HAP-1 (cell line): Measurements from ENCODE around the gene USE1.

ENCODE experiments used
- DNase-seq, 2 experiments: peaks; one replicate each; pipeline ENCODE4 v3.0.0-alpha.2; 2016 to 2020; ENCODE audit warnings: low spot score in 2 of 2
- H3K27me3 ChIP-seq: fragments of 250-450 bp; sonication (Bioruptor Pico); 2 replicates; pipeline ENCODE4 v1.5.1; 2020; ENCODE audit warnings: low read depth, mild to moderate bottlenecking, moderate library complexity
- H3K36me3 ChIP-seq: fragments of 250-450 bp; sonication (Bioruptor Pico); replicated peaks from 2 replicates; pipeline ENCODE4 v1.5.1; 2020; ENCODE audit warnings: mild to moderate bottlenecking
- H3K4me1 ChIP-seq: fragments of 250-450 bp; sonication (Bioruptor Pico); 2 replicates; pipeline ENCODE4 v1.5.1; 2020; ENCODE audit warnings: mild to moderate bottlenecking
- H3K4me3 ChIP-seq: fragments of 250-450 bp; sonication (Bioruptor Pico); 2 replicates; pipeline ENCODE4 v1.5.1; 2020; ENCODE audit warnings: mild to moderate bottlenecking, moderate library complexity
- H3K9me3 ChIP-seq: fragments of 250-450 bp; sonication (Bioruptor Pico); 2 replicates; pipeline ENCODE4 v1.5.1; 2020; ENCODE audit warnings: mild to moderate bottlenecking, moderate library complexity
- in situ Hi-C: fragments of 300-500 bp; cut with MboI; formaldehyde crosslinking; loops from 3 replicates; pipeline ENCODE4 v1.14.3; 2020; ENCODE audit warnings: low sequenced_read_pairs, inconsistent platforms, mixed read lengths

USE1 gene

GRCh38 chr19:17245535-17245984 lies 30.4 kb downstream of the USE1 start, which contains the start of gene NR2F6:
TSS of gene NR2F6 (minus strand) at chr19:17245919. CDS start at chr19:17245220, 699 bp downstream.
- Histone ChIP-seq H3K27me3 (no peaks in the 10 kb centered on the region), H3K9me3 (no peaks in the 10 kb centered on the region), H3K36me3 (peaks cover 4% of the 10 kb centered on the region), H3K4me1 (peaks cover 29% of the 10 kb centered on the region), H3K4me3 (peak within 1 kb of the TSS; percentile 82)
- peak in 1 of 2 experiments; percentile 9 for DNase-seq
- in situ Hi-C loops = no loop called here

GRCh38 chr19:17246681-17247425 lies 31.7 kb downstream of the USE1 start:
- DNase-seq = peak in 1 of 2 experiments; percentile 15
- Histone ChIP-seq H3K4me1 (peaks cover 29% of the 10 kb centered on the region), H3K9me3 (no peaks in the 10 kb centered on the region), H3K36me3 (no peaks in the 10 kb centered on the region; the same call in 1 of the 2 replicates), H3K27me3 (no peaks in the 10 kb centered on the region), H3K4me3 (peak overlapping the region; percentile 30)
- in situ Hi-C loops = no loop called here

GRCh38 chr19:17248011-17248776 lies 33.0 kb downstream of the USE1 start:
- no peak overlapping the region for H3K4me3 ChIP-seq
- in situ Hi-C loops = no loop called here
- DNase-seq = no peak

GRCh38 chr19:17249887-17250548 lies 34.9 kb downstream of the USE1 start:
- DNase-seq = no peak
- in situ Hi-C loops = no loop called here
- Histone ChIP-seq H3K4me1 (peaks cover 14% of the 10 kb centered on the region), H3K27me3 (no peaks in the 10 kb centered on the region), H3K4me3 (no peak overlapping the region), H3K36me3 (no peaks in the 10 kb centered on the region), H3K9me3 (no peaks in the 10 kb centered on the region)

More at GRCh38 chr19:17248011-17248776, 33.0 kb downstream of the USE1 start:
- Histone ChIP-seq H3K4me1 (peaks cover 17% of the 10 kb centered on the region), H3K27me3 (no peaks in the 10 kb centered on the region), H3K9me3 (no peaks in the 10 kb centered on the region), H3K36me3 (no peaks in the 10 kb centered on the region)

- no peaks in the 10 kb centered on the region for H3K36me3 ChIP-seq
- DNase-seq = no peak
- no peaks in the 10 kb centered on the region for H3K4me1 ChIP-seq
- H3K27me3 ChIP-seq = no peaks in the 10 kb centered on the region
- H3K9me3 ChIP-seq = no peaks in the 10 kb centered on the region
- no peak overlapping the region for H3K4me3 ChIP-seq
- in situ Hi-C loops = no loop called here
Observed at GRCh38 chr19:17254636-17255035, 39.5 kb downstream of the USE1 start.

- no peak for DNase-seq
- no peaks in the 10 kb centered on the region for H3K4me1 ChIP-seq
- H3K4me3 ChIP-seq = no peak overlapping the region
- in situ Hi-C loops = no loop called here
- H3K9me3 ChIP-seq = no peaks in the 10 kb centered on the region
- H3K36me3 ChIP-seq = no peaks in the 10 kb centered on the region
- H3K27me3 ChIP-seq = no peaks in the 10 kb centered on the region
Observed at GRCh38 chr19:17255150-17255621, 40.0 kb downstream of the USE1 start.

- peaks cover 2% of the 10 kb centered on the region for H3K4me1 ChIP-seq
- H3K4me3 ChIP-seq = no peak overlapping the region
- in situ Hi-C loops = no loop called here
- H3K9me3 ChIP-seq = no peaks in the 10 kb centered on the region
- no peaks in the 10 kb centered on the region for H3K27me3 ChIP-seq
- H3K36me3 ChIP-seq = no peaks in the 10 kb centered on the region
- no peak for DNase-seq
Observed at GRCh38 chr19:17256130-17256529, 41.0 kb downstream of the USE1 start.

GRCh38 chr19:17259118-17259780 lies 44.1 kb downstream of the USE1 start:
- no peak overlapping the region for H3K4me3 ChIP-seq
- no peaks in the 10 kb centered on the region for H3K27me3 ChIP-seq
- peaks cover 2% of the 10 kb centered on the region for H3K4me1 ChIP-seq
- H3K36me3 ChIP-seq = no peaks in the 10 kb centered on the region
- no peaks in the 10 kb centered on the region for H3K9me3 ChIP-seq
- in situ Hi-C loops = no loop called here
- no peak for DNase-seq

- no peak for DNase-seq
- H3K27me3 ChIP-seq = no peaks in the 10 kb centered on the region
- H3K36me3 ChIP-seq = no peaks in the 10 kb centered on the region
- H3K9me3 ChIP-seq = no peaks in the 10 kb centered on the region
- H3K4me1 ChIP-seq = peaks cover 2% of the 10 kb centered on the region
- in situ Hi-C loops = no loop called here
- no peak overlapping the region for H3K4me3 ChIP-seq
Observed at GRCh38 chr19:17259934-17260333, 44.8 kb downstream of the USE1 start.

- Histone ChIP-seq H3K36me3 (no peaks in the 10 kb centered on the region), H3K4me3 (no peak overlapping the region), H3K27me3 (no peaks in the 10 kb centered on the region), H3K9me3 (no peaks in the 10 kb centered on the region), H3K4me1 (peaks cover 2% of the 10 kb centered on the region)
- DNase-seq = peak; percentile 92 to 95
- in situ Hi-C loops = no loop called here
Observed at GRCh38 chr19:17260842-17261325, 45.7 kb downstream of the USE1 start.

- in situ Hi-C loops = no loop called here
- DNase-seq = no peak
- Histone ChIP-seq H3K4me3 (no peak overlapping the region), H3K27me3 (no peaks in the 10 kb centered on the region), H3K4me1 (peaks cover 6% of the 10 kb centered on the region), H3K9me3 (no peaks in the 10 kb centered on the region), H3K36me3 (no peaks in the 10 kb centered on the region)
Observed at GRCh38 chr19:17262557-17262956, 47.4 kb downstream of the USE1 start.

GRCh38 chr19:17263712-17264640 lies 48.8 kb downstream of the USE1 start:
- Histone ChIP-seq H3K4me3 (no peak overlapping the region), H3K9me3 (no peaks in the 10 kb centered on the region), H3K27me3 (no peaks in the 10 kb centered on the region), H3K36me3 (peaks cover 3% of the 10 kb centered on the region), H3K4me1 (peaks cover 6% of the 10 kb centered on the region)
- DNase-seq = no peak
- in situ Hi-C loops = no loop called here
